Putamen (tissue), 1 donor: Measurements from ENCODE around the gene ZNF512.

Source experiments
- DNase-seq: peaks from one replicate; pipeline ENCODE4 v3.0.0-alpha.2; 2016; ENCODE audit warnings: low spot score

The ZNF512 gene

GRCh38 chr2:27638037-27638637 lies 55.3 kb downstream of the ZNF512 start:
- no peak for DNase-seq

GRCh38 chr2:27638709-27639108 lies 55.9 kb downstream of the ZNF512 start:
- DNase-seq, result no peak

- DNase-seq, result no peak
Measured at GRCh38 chr2:27640722-27641245, 57.9 kb downstream of the ZNF512 start.

GRCh38 chr2:27645197-27645596 lies 62.4 kb downstream of the ZNF512 start:
- DNase-seq, result no peak

GRCh38 chr2:27647289-27647688 lies 64.4 kb downstream of the ZNF512 start:
- DNase-seq, result no peak

- DNase-seq, result no peak
Measured at GRCh38 chr2:27647737-27648136, 64.9 kb downstream of the ZNF512 start.

- DNase-seq, result no peak
Measured at GRCh38 chr2:27651056-27651455, 68.2 kb downstream of the ZNF512 start.

GRCh38 chr2:27652341-27652740 lies 69.5 kb downstream of the ZNF512 start:
- no peak for DNase-seq

GRCh38 chr2:27652790-27653189 lies 69.9 kb downstream of the ZNF512 start:
- DNase-seq, result no peak

- DNase-seq, result no peak
Measured at GRCh38 chr2:27653397-27653796, 70.6 kb downstream of the ZNF512 start.

- peak; percentile 13 for DNase-seq
Measured at GRCh38 chr2:27655155-27655951, 72.5 kb downstream of the ZNF512 start.

GRCh38 chr2:27661371-27661770 lies 78.5 kb downstream of the ZNF512 start:
- DNase-seq, result no peak

GRCh38 chr2:27663285-27664153 lies 80.7 kb downstream of the ZNF512 start, which contains the start of the genes SLC4A1AP and SUPT7L:
TSS of gene SLC4A1AP (plus strand) at chr2:27663889. CDS start at chr2:27663915, 26 bp downstream.
TSS of gene SUPT7L (minus strand) at chr2:27663614. CDS start at chr2:27662192, 1,422 bp downstream.
- DNase-seq, result peak; percentile 85

GRCh38 chr2:27664154-27664574 lies 81.3 kb downstream of the ZNF512 start:
- DNase-seq, result no peak

- DNase-seq, result no peak
Measured at GRCh38 chr2:27664622-27665363, 82.0 kb downstream of the ZNF512 start.

- DNase-seq, result no peak
Measured at GRCh38 chr2:27667446-27667845, 84.6 kb downstream of the ZNF512 start.

GRCh38 chr2:27671235-27671634 lies 88.4 kb downstream of the ZNF512 start:
- DNase-seq, result no peak
